Liver (tissue), 9 donors: Measurements from ENCODE around the gene PC. TPM values are rescaled to one million over a fixed set of nuclear protein-coding genes. Genes with fewer than 3 reads are reported as not detected.

ENCODE experiments used
- DNase-seq: peaks from one replicate; pipeline ENCODE4 v3.0.0-alpha.2; 2017; ENCODE audit warnings: low spot score
- H3K27ac ChIP-seq, 2 donors: one replicate each; pipeline ENCODE4 v1.7.0; 2013; ENCODE audit warnings: inconsistent platforms in 2 of 2, low read length in 2 of 2, control low read depth in 1 of 2, low read depth in 1 of 2, mild to moderate bottlenecking in 1 of 2
- H3K27me3 ChIP-seq, 4 donors: one replicate each; pipeline versions ENCODE4 v1.6.1 to v1.7.0; 2013; ENCODE audit warnings: low read length in 3 of 4, inconsistent platforms in 1 of 4, mild to moderate bottlenecking in 1 of 4, moderate library complexity in 1 of 4; ENCODE audit not compliant: control insufficient read depth in 4 of 4, insufficient read depth in 4 of 4
- H3K36me3 ChIP-seq, 4 donors: one replicate each; pipeline versions ENCODE4 v1.6.1 to v1.7.0; 2013; ENCODE audit warnings: low read length in 3 of 4, mild to moderate bottlenecking in 3 of 4, low read depth in 1 of 4, moderate library complexity in 1 of 4; ENCODE audit not compliant: control insufficient read depth in 4 of 4, insufficient read depth in 3 of 4
- H3K4me1 ChIP-seq, 4 donors: one replicate each; pipeline versions ENCODE4 v1.6.1 to v1.7.0; 2013; ENCODE audit warnings: low read length in 3 of 4, mild to moderate bottlenecking in 3 of 4, moderate library complexity in 1 of 4; ENCODE audit not compliant: control insufficient read depth in 4 of 4, insufficient read depth in 4 of 4
- H3K4me3 ChIP-seq, 3 donors: one replicate each; pipeline versions ENCODE4 v1.6.1 to v1.7.0; 2013; ENCODE audit warnings: low read length in 3 of 3, control low read depth in 1 of 3, low read depth in 1 of 3, mild to moderate bottlenecking in 1 of 3
- H3K9ac ChIP-seq, 2 donors: one replicate each; pipeline ENCODE4 v1.7.0; 2013; ENCODE audit warnings: low read length in 2 of 2, mild to moderate bottlenecking in 2 of 2, moderate library complexity in 2 of 2, control low read depth in 1 of 2, low read depth in 1 of 2
- H3K9me3 ChIP-seq, 4 donors: one replicate each; pipeline versions ENCODE4 v1.6.1 to v1.7.0; 2013; ENCODE audit warnings: low read length in 3 of 4; ENCODE audit not compliant: control insufficient read depth in 4 of 4
- EGR1 ChIP-seq, 2 donors: IDR thresholded peaks; 2 replicates each; pipeline ENCODE4 v1.6.1; 2016 to 2018; ENCODE audit warnings: antibody characterized with exemption in 2 of 2, low read depth in 2 of 2
- FOXA1 ChIP-seq: IDR thresholded peaks from 2 replicates; pipeline ENCODE4 v1.6.1; 2016; ENCODE audit warnings: antibody characterized with exemption
- FOXA2 ChIP-seq: IDR thresholded peaks from 2 replicates; pipeline ENCODE4 v1.6.1; 2016; ENCODE audit warnings: antibody characterized with exemption
- GABPA ChIP-seq, 2 donors: IDR thresholded peaks in 1 of 2; conservative IDR thresholded peaks in 1 of 2; 2 replicates each; pipeline ENCODE4 v1.6.1; 2016; ENCODE audit warnings: antibody characterized with exemption in 2 of 2, mild to moderate bottlenecking in 1 of 2, moderate library complexity in 1 of 2
- HNF4A ChIP-seq, 2 donors: conservative IDR thresholded peaks; 2 replicates each; pipeline ENCODE4 v1.6.1; 2016; ENCODE audit warnings: antibody characterized with exemption in 2 of 2, mild to moderate bottlenecking in 2 of 2
- HNF4G ChIP-seq: IDR thresholded peaks from 2 replicates; pipeline ENCODE4 v1.6.1; 2016; ENCODE audit warnings: antibody characterized with exemption
- JUND ChIP-seq, 2 donors: IDR thresholded peaks; 2 replicates each; pipeline ENCODE4 v1.6.1; 2016; ENCODE audit warnings: antibody characterized with exemption in 2 of 2
- NR2F2 ChIP-seq: IDR thresholded peaks from 2 replicates; pipeline ENCODE4 v1.6.1; 2016; ENCODE audit warnings: antibody characterized with exemption
- RAD21 ChIP-seq, 2 donors: IDR thresholded peaks; 2 replicates each; pipeline ENCODE4 v1.6.1; 2016; ENCODE audit warnings: antibody characterized with exemption in 2 of 2, mild to moderate bottlenecking in 2 of 2
- RXRA ChIP-seq, 2 donors: IDR thresholded peaks; 2 replicates each; pipeline ENCODE4 v1.6.1; 2017 to 2018; ENCODE audit warnings: antibody characterized with exemption in 2 of 2, mild to moderate bottlenecking in 1 of 2
- SP1 ChIP-seq: IDR thresholded peaks from 2 replicates; pipeline ENCODE4 v1.6.1; 2018; ENCODE audit warnings: antibody characterized with exemption, mild to moderate bottlenecking
- TAF1 ChIP-seq: conservative IDR thresholded peaks from 2 replicates; pipeline ENCODE4 v1.6.1; 2016; ENCODE audit warnings: antibody characterized with exemption, mild to moderate bottlenecking
- YY1 ChIP-seq: IDR thresholded peaks from 2 replicates; pipeline ENCODE4 v1.6.1; 2016; ENCODE audit warnings: antibody characterized with exemption, mild to moderate bottlenecking
- WGBS: extraction: QIAGEN DNeasy Blood & Tissue Kit; methylation state at CpG from one replicate; pipeline ENCODE4 v1.1.7; 2013; 5-methylcytosine and 5-hydroxymethylcytosine counted together
- polyA plus RNA-seq, 2 donors: library from polyadenylated mRNA; stranded (reverse) in 1 of 2; unstranded in 1 of 2; fragments of 200-250 nt in 1 of 2; fragments of >200 nt in 1 of 2; fragmentation: Nextera tagmentation in 1 of 2; extraction: Ambion mirVana in 1 of 2; gene quantifications; one replicate each; pipeline versions ENCODE4 v1.2.1 to v1.2.3, GENCODE V29; 2013 to 2015
- total RNA-seq, 2 donors: library from RNA; depleted of rRNA; stranded (reverse); fragments of >200 nt; gene quantifications; one replicate each; pipeline ENCODE4 v1.2.3, GENCODE V29; 2014
- TF ChIP-seq, protein P1 (sequence below): IDR thresholded peaks from 2 replicates; pipeline ENCODE4 v1.6.1; 2016; ENCODE audit warnings: antibody characterized with exemption
- TF ChIP-seq, protein P2 (sequence below): IDR thresholded peaks from 2 replicates; pipeline ENCODE4 v1.6.1; 2016; ENCODE audit warnings: antibody characterized with exemption
- TF ChIP-seq, protein P3 (sequence below): IDR thresholded peaks from 2 replicates; pipeline ENCODE4 v1.6.1; 2016; ENCODE audit warnings: antibody characterized with exemption
- TF ChIP-seq, protein P4 (sequence below): IDR thresholded peaks from 2 replicates; pipeline ENCODE4 v1.6.1; 2016; ENCODE audit warnings: antibody characterized with exemption, mild to moderate bottlenecking
- TF ChIP-seq, protein P5 (sequence below): fragments of 150-350 bp; IDR thresholded peaks from 2 replicates; pipeline ENCODE4 v1.5.1; 2017; ENCODE audit warnings: improper control_type of control experiment, low read depth, low read length; ENCODE audit not compliant: missing input control
- donor health status: healthy.
- donor health status: healthy.
- donor health status: healthy.
- donor health status: healthy.
- donor health status: healthy.

Gene PC
- total and polyA plus RNA-seq, 4 donors: 144 to 583 (median 296) TPM

DNA sequence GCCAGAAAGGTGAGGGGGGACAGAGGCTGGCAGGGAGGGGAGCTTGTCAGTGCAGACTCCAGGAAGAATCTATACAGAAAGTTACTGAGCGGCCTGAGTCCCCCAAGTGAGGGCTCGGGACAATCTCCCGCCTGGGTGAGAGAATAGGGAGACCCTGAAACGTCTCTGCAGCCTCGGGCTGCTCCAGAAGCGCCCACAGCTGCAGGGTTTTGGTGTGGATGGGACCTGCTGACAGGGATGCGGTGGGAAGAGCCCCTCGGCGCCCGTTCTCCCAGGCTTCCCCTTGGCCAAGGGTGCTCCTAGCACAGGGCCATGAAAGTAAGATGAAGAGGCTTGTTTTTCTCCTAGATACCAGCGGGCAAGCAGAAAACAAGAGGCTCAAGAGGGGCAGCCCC lies 115.7 kb downstream of the PC start:
- WGBS: 4% methylated on average over 11 of the region's 11 CpGs

More for the DNA sequence above, 115.7 kb downstream of the PC start:
- DNase-seq: no peak
- Histone ChIP-seq H3K36me3 (peaks cover 4 to 13% (median 7%) of the 10 kb centered on the region in 4 donors), H3K27ac (peak overlapping the region; percentile 63 to 92), H3K27me3 (no peaks in the 10 kb centered on the region), H3K9ac (peak overlapping the region; percentile 83 to 86), H3K4me3 (peak overlapping the region; percentile 74 to 94 (median 75)), H3K4me1 (peaks cover 5 to 29% (median 23%) of the 10 kb centered on the region in 4 donors), H3K9me3 (no peaks in the 10 kb centered on the region)
- TF ChIP-seq NR2F2: no peak
- no peak for TF ChIP-seq YY1
- TF ChIP-seq FOXA2: no peak
- TF ChIP-seq, protein P1, sequence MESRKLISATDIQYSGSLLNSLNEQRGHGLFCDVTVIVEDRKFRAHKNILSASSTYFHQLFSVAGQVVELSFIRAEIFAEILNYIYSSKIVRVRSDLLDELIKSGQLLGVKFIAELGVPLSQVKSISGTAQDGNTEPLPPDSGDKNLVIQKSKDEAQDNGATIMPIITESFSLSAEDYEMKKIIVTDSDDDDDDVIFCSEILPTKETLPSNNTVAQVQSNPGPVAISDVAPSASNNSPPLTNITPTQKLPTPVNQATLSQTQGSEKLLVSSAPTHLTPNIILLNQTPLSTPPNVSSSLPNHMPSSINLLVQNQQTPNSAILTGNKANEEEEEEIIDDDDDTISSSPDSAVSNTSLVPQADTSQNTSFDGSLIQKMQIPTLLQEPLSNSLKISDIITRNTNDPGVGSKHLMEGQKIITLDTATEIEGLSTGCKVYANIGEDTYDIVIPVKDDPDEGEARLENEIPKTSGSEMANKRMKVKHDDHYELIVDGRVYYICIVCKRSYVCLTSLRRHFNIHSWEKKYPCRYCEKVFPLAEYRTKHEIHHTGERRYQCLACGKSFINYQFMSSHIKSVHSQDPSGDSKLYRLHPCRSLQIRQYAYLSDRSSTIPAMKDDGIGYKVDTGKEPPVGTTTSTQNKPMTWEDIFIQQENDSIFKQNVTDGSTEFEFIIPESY: no peak
- TF ChIP-seq EGR1 (IDR thresholded peaks at IDR 0.05; ENCODE audit: low read depth in 2 of 2): no peak
- TF ChIP-seq, protein P2, sequence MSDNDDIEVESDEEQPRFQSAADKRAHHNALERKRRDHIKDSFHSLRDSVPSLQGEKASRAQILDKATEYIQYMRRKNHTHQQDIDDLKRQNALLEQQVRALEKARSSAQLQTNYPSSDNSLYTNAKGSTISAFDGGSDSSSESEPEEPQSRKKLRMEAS: no peak
- TF ChIP-seq, protein P3, sequence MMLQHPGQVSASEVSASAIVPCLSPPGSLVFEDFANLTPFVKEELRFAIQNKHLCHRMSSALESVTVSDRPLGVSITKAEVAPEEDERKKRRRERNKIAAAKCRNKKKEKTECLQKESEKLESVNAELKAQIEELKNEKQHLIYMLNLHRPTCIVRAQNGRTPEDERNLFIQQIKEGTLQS: no peak
- no peak for TF ChIP-seq GABPA (IDR thresholded peaks at IDR 0.05 in 1 of 2, conservative IDR thresholded peaks at IDR 0.05 in 1 of 2)
- no peak for TF ChIP-seq JUND (IDR thresholded peaks at IDR 0.05)
- TF ChIP-seq RXRA (IDR thresholded peaks at IDR 0.05): no peak
- no peak for TF ChIP-seq SP1
- no peak for TF ChIP-seq FOXA1
- no peak for TF ChIP-seq RAD21 (IDR thresholded peaks at IDR 0.05)
- TF ChIP-seq HNF4A (conservative IDR thresholded peaks at IDR 0.05): no peak
- no peak for TF ChIP-seq HNF4G
- no peak for TF ChIP-seq TAF1
- TF ChIP-seq, protein P4, sequence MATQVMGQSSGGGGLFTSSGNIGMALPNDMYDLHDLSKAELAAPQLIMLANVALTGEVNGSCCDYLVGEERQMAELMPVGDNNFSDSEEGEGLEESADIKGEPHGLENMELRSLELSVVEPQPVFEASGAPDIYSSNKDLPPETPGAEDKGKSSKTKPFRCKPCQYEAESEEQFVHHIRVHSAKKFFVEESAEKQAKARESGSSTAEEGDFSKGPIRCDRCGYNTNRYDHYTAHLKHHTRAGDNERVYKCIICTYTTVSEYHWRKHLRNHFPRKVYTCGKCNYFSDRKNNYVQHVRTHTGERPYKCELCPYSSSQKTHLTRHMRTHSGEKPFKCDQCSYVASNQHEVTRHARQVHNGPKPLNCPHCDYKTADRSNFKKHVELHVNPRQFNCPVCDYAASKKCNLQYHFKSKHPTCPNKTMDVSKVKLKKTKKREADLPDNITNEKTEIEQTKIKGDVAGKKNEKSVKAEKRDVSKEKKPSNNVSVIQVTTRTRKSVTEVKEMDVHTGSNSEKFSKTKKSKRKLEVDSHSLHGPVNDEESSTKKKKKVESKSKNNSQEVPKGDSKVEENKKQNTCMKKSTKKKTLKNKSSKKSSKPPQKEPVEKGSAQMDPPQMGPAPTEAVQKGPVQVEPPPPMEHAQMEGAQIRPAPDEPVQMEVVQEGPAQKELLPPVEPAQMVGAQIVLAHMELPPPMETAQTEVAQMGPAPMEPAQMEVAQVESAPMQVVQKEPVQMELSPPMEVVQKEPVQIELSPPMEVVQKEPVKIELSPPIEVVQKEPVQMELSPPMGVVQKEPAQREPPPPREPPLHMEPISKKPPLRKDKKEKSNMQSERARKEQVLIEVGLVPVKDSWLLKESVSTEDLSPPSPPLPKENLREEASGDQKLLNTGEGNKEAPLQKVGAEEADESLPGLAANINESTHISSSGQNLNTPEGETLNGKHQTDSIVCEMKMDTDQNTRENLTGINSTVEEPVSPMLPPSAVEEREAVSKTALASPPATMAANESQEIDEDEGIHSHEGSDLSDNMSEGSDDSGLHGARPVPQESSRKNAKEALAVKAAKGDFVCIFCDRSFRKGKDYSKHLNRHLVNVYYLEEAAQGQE: no peak
- TF ChIP-seq, protein P5, sequence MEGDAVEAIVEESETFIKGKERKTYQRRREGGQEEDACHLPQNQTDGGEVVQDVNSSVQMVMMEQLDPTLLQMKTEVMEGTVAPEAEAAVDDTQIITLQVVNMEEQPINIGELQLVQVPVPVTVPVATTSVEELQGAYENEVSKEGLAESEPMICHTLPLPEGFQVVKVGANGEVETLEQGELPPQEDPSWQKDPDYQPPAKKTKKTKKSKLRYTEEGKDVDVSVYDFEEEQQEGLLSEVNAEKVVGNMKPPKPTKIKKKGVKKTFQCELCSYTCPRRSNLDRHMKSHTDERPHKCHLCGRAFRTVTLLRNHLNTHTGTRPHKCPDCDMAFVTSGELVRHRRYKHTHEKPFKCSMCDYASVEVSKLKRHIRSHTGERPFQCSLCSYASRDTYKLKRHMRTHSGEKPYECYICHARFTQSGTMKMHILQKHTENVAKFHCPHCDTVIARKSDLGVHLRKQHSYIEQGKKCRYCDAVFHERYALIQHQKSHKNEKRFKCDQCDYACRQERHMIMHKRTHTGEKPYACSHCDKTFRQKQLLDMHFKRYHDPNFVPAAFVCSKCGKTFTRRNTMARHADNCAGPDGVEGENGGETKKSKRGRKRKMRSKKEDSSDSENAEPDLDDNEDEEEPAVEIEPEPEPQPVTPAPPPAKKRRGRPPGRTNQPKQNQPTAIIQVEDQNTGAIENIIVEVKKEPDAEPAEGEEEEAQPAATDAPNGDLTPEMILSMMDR: no peak
